Retina (tissue), 1 donor: ENCODE results near the gene PIK3AP1.
"Not testable (repeated sequence)": the region's sequence is repeated elsewhere in the genome, so short reads cannot be mapped to it uniquely, and the experiment has no call there.

Experiments used
- DNase-seq: peaks from one replicate; pipeline ENCODE4 v3.0.0-alpha.2; 2016

The PIK3AP1 gene

DNA sequence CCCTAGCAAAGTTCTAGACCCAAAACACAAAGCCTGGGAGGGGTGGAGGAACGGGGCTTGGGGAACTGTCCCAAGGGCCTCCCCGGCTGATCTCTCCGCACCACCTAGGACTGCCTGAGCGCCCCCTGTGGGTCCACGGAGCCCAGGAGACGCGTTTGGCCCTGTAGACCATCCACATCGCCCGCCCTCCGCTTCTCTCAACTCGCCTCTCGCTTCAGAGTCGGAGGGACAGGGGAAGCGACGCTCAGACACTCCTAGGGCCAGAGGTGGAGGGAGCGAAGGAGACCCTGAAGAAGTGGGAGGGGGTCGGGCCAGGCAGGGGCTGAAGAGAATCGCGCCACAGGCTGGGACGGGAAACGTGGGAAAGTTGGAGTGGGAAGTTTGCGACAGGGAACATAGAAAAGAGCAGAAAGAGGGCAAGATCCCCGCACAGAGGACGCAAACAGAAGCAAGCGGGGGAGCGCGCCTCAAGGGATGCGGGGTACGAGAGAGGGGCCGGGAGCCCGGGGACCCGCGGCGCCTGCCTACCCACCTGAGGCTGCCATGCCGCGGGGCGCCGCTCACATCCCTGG is 378 bp downstream of the PIK3AP1 start:
- peak; percentile 68 for DNase-seq

DNA sequence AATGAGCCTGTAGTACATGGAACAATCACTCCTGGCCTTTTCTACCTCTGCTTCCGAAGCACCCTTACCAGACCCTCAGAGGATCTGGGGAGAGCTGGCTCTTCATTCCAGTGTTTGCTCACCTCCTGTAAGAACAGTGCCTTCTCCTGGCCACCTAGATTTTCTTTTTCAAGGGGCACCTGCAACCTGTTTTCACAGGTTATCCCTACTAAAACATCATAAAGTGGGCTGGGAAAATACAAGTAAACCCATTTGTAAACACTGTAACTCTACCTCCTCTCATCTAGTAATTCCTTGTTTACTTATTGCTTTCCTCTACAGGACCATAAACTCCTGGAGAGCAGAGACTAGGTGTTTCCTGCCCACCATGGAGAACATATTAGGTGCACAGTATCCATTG is 1.1 kb downstream of the PIK3AP1 start:
- DNase-seq, result no peak

- DNase-seq, result no peak
Observed at GRCh38 chr10:96718304-96718990, 1.9 kb downstream of the PIK3AP1 start.

DNA sequence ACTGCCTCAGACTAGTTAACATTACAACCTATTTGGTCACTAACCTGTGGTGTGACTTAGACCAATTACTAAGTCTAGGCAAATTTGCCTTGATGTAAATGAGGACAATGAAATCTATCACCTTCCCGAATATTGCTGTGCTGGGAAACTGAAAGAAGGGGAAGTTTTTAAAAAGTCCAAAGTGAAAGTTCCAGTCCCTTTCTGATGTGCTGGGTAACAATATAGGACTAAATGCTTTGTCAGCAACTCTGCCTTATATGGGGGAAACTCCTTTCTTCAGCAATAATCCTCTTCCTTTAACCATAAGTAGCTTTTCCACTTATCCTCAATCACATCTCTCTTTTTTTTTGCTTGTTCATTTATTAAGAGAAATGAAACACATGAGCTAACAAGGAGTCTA is 3.9 kb downstream of the PIK3AP1 start:
- no peak for DNase-seq

- DNase-seq, result no peak
Observed at GRCh38 chr10:96714746-96715255, 5.5 kb downstream of the PIK3AP1 start.

GRCh38 chr10:96714031-96714590 is 6.2 kb downstream of the PIK3AP1 start:
- DNase-seq, result no peak

DNA sequence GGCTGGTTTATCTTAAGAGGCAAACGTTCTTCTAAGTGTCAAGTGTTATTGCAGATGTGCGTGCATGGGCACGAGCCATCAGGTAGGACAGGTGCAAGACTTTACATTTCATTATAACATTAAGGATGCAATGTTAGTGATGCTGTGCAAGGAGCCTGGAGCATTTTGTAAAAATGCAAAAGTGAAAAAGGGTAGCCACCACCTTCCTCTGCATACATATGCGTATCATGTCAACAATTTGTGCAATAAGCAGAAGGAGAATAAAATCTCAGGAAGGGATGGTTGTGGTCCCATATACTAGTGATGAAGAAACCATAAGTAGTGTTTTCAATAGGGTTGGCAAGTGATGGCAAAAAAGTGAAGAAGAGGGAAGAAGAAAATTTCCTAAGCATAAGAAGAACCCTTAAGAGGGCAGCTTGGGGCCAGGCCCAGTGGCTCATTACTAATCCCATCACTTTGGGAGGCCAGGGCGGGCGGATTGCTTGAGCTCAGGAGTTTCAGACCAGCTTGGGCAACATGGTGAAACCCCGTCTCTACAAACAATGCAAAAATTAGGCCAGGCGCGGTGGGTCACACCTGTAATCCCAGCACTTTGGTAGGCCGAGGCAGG is 7.5 kb downstream of the PIK3AP1 start:
- no peak for DNase-seq

DNA sequence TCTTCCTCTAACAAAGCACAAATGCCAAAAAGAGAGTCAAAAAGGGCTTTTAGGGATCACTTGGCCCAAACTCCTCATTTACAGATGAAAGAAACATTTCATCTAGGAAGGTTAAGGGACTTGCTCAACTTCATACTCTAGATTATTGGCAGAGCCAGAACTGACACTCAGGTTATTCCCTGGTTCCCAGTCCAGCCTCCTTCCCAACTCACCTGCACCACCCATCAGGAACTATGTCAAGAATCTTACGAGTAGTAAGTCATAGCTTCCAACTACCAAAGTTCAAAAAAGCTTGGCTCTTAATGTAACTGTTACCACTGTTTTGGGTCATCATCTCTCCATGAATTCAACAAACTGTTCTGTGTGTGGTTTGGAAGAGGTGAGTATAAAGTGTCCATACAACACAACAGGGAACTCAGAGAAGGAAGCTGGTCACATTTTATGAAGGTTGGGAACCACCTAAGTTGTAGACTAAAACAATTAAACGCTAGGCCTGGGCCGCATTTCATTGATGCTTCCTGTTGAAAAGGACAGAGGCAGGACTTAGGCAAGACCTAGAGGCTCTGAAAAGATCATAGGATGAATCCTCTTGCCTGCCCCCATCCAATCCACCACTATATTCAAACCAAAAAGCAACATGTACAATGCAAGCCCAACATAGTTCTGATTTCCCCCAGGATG is 9.1 kb downstream of the PIK3AP1 start:
- DNase-seq, result no peak

DNA sequence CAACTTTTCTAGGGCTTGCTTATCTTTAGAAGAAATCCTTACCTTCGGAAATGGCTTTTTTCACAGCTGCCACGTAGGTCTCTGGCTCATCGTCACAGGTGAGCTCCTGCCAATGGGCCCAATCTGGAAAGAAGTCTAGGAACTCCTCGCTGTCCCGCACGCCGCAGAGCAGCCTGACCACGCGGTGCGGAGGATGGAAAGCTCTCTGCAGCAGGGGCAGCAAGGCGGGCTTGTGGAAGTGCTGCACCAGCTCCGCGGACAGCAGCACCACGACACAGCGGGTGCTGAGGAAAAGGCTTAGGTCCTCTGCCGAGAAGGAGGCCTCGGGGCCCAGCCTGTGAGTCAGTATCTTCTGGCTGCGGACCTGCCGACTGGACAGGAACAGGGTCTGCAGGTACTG is 10.8 kb downstream of the PIK3AP1 start:
- DNase-seq, result no peak

GRCh38 chr10:96708996-96709395 is 11.3 kb downstream of the PIK3AP1 start:
- DNase-seq, result no peak

DNA sequence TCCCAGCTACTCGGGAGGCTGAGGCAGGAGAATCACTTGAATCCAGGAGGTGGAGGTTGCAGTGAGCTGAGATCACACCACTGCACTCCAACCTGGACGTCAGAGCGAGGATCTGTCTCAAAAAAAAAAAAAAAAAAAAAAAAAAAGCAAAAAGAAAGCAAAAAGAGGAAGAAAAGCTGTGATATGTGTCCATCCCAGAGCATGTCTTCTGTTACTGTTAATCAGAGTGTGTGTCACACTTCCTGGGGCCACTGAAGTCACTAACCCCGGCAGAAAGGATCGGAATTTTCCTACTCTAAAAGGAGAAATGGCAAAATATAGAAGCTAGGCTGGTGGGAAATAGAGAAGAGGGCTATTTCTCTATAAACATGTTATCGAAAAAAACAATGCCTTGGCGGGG is 11.9 kb downstream of the PIK3AP1 start:
- DNase-seq, result no peak

DNA sequence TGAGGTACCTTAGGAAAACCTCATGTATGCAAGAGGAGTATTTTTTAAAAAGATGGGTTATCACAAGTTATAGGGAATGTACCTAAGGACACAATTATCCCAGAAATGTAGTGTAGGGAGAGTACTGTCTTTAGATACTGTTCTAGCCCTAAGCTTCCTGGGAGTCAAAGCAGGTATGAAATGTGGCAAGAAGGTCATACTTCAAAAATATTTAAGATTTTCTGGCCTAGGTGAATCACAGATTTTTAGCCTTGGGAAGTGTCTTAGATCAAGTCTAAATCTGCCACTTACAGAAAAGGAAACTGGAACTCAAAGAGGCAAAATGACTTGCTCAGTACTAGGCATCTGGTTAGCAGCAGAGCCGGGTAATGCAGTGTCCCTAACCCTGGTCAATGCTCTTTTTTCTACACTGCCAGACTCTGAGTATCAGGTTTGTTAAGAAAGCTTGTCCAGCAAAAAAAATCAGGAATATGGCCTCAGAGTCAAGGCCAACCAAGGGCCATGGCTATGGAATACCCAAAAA is 13.9 kb downstream of the PIK3AP1 start:
- no peak for DNase-seq

DNA sequence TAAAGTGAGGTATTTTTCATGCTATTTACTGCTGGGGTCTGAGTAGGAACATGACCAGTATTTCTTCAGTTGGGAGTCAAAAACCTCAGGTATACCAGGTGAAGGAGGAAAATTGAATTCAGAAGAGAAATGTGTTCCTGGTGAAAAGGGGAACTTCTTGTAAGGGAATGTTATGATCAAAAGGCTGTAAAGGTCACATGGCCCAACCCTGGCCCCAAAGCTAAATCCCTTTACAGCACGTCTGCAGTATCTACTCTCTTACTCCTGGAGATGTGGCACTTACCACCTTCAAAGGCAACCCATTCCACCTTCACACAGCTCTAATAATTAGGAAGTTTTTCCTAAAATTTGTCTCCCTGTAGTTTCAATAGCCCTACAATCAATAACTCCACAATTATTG is 15.2 kb downstream of the PIK3AP1 start:
- DNase-seq, result no peak

DNA sequence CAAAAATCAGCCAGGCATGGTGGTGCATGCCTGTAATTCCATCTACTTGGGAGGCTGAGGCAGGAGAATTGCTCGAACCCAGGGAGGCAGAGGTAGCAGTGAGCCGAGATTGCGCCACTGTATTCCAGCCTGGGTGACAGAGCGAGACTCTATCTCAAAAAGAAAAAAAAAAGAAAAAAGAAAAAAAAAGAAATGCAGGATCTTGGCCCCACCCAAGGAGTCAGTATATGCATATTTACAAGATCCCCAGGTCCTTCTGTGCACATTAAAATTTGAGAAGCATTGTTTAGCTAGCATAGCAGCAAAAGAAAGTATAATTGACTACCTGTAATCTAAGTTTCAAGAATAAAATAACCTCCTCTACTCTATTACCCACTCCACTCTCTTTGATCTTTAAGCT is 15.8 kb downstream of the PIK3AP1 start:
- DNase-seq, result no peak

DNA sequence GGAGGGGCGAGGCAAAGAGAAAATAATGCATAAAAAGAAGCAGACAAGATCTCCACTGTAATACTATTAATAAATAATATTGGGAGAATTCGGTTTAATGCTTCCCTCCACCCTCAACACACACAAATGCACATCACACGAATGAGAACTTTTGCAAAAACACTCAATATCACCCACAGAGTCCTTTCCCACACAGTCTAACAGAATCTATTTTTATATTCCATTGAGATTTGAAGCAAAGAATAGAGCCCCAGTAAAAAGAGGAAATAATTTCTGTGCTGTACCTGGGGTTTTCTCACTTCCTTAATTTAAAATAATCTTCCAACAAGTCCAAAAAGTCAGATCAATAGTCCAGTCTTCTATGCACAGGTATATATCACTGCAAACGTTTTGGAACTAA is 17.0 kb downstream of the PIK3AP1 start:
- no peak for DNase-seq

DNA sequence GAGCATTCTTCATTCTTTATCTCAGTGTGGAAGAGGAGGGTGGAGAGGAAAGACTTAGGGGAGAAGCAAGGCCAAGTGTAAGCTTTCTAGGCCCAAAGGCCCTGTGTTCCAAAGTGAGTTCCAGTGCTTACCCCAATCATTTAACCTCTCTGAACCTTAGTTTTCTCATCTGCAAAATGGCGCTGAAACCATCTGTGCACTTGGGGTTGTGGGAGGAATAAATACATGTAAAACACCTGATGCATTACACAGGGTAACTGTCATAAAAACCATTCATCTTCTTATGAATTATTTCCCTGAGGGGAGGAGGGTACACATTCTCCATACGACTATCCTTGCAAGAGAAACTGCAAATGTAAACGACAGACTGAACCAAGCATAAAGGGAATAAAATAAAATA is 19.0 kb downstream of the PIK3AP1 start:
- DNase-seq, result no peak

GRCh38 chr10:96700374-96701099 is 19.8 kb downstream of the PIK3AP1 start:
- DNase-seq, result no peak

DNA sequence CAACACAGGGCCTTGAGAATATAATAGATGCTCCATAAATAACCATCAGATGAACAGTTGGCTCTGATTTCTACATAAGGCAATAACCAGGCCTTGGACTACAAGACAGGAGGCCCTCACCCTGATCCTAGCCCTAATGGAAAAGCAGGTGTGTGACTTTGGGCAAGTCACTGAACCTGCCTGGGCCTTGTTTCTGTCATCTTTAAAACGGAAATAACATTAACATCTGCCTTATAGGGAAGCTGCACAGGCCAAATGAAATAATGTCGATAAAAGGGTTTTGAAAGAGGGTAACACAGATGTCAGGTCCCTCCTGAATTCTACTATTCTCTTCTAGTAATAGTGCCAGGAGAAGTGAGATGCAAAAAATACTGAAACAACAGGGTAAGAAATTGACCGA is 20.7 kb downstream of the PIK3AP1 start:
- DNase-seq, result no peak

DNA sequence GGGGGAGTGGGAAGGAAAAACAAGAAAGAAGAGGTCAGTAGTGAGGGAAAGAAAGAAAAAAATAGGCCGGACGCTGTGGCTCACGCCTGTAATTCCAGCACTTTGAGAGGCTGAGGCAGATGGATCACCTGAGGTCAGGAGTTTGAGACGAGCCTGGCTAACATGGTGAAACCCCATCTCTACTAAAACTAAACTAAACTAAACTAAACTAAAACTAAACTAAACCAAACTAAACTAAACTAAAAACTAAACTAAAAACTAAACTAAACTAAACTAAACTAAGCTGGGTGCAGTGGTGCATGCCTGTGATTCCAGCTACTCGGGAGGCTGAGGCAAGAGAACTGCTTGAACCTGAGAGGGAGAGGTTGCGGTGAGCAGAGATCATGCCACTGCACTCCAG is 22.0 kb downstream of the PIK3AP1 start:
- DNase-seq, result not testable (repeated sequence)

GRCh38 chr10:96697438-96697837 is 22.9 kb downstream of the PIK3AP1 start:
- DNase-seq, result no peak

DNA sequence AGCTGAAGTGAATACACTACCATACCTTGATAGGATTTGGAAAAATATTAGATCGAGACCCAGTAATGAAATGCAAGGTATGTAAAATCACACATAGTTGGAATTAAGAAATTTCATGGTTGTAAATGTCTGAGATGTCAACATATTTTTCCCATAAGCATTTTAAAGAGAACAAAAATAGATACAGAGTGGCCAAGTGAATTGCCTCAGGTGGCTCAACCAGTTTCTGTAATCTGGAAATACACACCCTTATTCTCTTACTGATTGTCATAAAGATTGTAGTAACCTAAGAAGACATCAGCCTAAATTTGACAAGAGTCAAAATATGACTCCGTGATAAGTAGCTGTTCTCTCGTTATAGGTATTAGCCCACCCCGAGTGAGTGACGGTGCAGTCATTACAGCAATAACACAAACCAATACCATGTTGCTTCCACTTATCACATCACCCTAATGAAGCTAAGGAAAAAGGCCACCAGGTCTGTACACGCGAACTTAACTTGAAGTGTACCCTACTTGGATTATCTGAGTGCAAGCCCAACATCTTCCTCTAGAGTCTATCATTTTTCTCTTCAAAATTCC is 23.4 kb downstream of the PIK3AP1 start:
- DNase-seq, result no peak

GRCh38 chr10:96695975-96696634 is 24.2 kb downstream of the PIK3AP1 start:
- no peak for DNase-seq
